ENCODE measurements around the gene BEST4. TPM values are rescaled to one million over a fixed set of nuclear protein-coding genes. Genes with fewer than 3 reads are reported as not detected.
A peak's percentile ranks its signal among the peaks of the same experiment; 100 is the strongest.
"Not testable (repeated sequence)": the region's sequence is repeated elsewhere in the genome, so short reads cannot be mapped to it uniquely, and the experiment has no call there.

The BEST4 gene
- total RNA-seq, 1 donor: not detected

DNA sequence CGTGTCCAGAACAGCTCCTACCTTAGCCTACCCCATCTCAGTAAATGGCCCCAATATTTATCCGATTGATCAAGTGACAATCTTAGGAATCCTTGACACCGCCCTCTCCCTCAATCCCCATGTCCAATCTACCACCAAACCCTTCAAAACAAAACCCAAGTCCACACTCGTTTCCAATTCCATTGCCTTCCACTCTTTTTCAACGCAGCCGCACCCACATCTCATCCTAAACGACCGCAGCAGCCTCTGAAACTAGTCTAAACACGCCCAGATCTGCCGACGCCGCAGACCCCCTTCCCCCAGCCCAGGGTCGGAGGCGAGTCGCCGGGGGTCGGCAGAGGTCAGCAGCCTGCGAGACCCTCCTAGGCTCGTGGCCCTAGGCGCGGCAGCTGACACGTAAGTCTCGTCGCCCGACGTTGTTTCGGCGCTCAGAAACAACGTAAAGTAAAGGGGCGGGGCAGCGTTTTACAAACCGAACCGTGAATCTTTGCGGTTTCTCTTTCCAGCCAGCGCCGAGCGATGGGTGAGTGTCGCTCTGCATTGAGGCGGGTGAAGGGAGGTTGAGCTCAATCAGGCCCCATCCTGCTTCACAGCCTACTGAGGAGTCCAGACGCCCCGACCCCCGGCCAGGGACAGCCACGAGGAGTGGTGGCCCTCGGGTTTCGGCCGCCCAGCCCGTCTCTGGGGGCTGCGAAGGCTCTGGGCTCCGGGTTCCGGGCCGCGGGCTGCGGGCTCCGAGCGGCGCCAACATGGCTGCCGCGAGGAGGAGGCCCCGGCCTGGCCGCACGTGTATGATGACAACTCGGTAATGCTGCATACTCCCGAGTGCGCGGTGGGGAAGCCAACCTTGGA is 12.7 kb downstream of the BEST4 start, which contains the start of gene RPS8:
RPS8 (plus strand) TSS at position 463 of the 852 bp plus-strand sequence; CDS start at position 520, 57 bp downstream.
- DNase-seq (ENCODE audit: low read depth): peak; percentile 95
- TF ChIP-seq, protein P1, sequence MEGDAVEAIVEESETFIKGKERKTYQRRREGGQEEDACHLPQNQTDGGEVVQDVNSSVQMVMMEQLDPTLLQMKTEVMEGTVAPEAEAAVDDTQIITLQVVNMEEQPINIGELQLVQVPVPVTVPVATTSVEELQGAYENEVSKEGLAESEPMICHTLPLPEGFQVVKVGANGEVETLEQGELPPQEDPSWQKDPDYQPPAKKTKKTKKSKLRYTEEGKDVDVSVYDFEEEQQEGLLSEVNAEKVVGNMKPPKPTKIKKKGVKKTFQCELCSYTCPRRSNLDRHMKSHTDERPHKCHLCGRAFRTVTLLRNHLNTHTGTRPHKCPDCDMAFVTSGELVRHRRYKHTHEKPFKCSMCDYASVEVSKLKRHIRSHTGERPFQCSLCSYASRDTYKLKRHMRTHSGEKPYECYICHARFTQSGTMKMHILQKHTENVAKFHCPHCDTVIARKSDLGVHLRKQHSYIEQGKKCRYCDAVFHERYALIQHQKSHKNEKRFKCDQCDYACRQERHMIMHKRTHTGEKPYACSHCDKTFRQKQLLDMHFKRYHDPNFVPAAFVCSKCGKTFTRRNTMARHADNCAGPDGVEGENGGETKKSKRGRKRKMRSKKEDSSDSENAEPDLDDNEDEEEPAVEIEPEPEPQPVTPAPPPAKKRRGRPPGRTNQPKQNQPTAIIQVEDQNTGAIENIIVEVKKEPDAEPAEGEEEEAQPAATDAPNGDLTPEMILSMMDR (IDR thresholded peaks at IDR 0.05; ENCODE audit: insufficient read depth, low read depth, low read length): no peak
- peak within 1 kb of the TSS; percentile 95 for H3K4me3 ChIP-seq (ENCODE audit: low read depth, low read length)

DNA sequence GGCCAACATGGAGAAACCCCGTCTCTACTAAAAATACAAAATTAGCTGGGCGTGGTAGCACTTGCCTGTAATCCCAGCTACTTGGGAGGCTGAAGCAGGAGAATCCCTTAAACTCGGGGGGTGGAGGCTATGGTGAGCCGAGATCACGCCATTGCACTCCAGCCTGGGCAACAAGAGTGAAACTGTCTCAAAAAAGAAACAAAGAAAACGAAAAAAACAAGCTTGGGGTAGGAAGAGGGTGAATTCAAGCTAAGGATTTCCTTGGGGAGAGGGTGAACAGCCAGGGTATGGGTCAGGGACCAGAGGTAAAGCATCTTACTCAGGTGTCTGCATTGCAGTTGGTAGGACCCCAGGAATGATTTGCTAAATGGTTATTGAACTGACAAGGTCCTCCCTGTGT is 21.5 kb downstream of the BEST4 start:
- H3K4me3 ChIP-seq (ENCODE audit: low read depth, low read length); DNase-seq (ENCODE audit: low read depth): not testable (repeated sequence)

DNA sequence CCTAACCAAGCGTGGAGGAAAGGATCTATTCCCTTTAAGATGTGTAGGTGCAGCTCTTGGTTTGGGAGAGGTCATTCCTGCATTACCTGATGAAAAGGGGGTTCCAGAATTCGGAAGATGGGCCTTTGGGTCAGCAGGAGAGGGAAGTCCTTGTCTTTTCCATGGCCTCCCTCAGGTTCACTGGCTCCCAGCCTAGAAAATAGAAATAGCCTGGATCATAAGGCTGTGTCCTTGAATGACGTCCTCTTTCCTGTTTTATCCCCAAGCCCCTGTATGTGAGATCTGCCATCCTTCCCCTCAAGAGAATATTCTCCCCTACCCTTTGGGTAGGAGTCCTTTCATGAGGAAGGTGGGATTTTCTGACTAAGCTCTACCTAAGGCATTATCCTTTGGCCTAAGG is 27.1 kb downstream of the BEST4 start:
- DNase-seq (ENCODE audit: low read depth): no peak
- TF ChIP-seq, protein P1 (IDR thresholded peaks at IDR 0.05; ENCODE audit: insufficient read depth, low read depth, low read length): no peak
- no peak overlapping the region for H3K4me3 ChIP-seq (ENCODE audit: low read depth, low read length)

DNA sequence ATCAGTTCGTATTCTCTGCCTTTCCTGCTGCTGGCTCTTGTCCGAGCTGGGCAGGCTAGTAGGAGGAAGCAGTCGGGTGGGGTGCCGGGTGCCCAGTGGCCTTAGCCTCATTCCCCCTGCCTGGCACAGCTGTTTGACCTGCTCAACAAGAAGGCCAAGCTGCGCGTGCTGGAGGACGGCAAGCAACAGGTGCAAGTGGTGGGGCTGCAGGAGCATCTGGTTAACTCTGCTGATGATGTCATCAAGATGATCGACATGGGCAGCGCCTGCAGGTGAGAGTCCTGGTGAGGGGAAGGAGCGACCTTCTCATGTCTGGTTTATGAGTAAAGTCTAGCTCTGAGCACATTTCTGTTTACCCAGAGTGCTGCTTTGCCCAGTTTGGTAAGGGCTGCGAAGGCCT is 28.9 kb downstream of the BEST4 start:
- no peak overlapping the region for H3K4me3 ChIP-seq (ENCODE audit: low read depth, low read length)
- no peak for DNase-seq (ENCODE audit: low read depth)
- TF ChIP-seq, protein P1 (IDR thresholded peaks at IDR 0.05; ENCODE audit: insufficient read depth, low read depth, low read length): no peak

DNA sequence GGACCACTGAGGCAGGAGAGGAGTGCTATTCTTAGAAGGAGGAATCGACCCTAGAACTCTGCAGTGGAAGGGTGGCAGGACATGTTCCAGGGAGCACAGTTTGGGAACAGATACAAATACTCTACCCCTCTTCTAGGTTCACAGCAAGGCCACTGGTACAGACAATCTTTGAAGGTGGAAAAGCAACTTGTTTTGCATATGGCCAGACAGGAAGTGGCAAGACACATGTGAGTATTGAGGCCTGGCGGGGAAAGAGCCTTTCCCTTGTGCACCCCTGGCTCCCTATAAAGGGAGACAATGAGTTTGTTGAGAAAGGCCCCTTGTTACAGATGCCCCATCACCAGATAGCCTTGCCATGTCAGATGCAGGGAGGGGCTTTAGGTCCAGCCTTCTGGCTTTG is 30.6 kb downstream of the BEST4 start:
- no peak for DNase-seq (ENCODE audit: low read depth)
- no peak overlapping the region for H3K4me3 ChIP-seq (ENCODE audit: low read depth, low read length)
- TF ChIP-seq, protein P1 (IDR thresholded peaks at IDR 0.05; ENCODE audit: insufficient read depth, low read depth, low read length): no peak

DNA sequence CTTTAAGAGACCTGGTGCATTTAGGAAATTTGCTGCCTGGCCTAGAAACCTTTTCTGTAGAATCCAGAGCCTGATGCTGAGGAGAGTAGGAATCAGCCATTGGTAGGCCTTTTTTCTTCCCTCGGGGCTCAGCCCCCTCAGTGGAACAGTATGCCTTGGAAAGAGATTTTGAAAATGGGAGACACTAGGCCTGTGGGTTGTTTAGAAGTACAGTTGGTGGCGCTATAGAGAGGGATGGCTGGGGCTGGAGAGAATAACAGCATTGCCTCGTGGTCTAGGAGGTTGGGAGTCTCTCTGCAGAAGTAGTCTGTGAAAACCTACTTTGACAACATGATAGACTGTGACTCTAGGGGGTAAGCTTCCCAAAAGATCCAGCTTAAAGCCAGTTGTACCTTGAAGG is 40.1 kb downstream of the BEST4 start:
- TF ChIP-seq, protein P1 (IDR thresholded peaks at IDR 0.05; ENCODE audit: insufficient read depth, low read depth, low read length): no peak
- no peak overlapping the region for H3K4me3 ChIP-seq (ENCODE audit: low read depth, low read length)
- DNase-seq (ENCODE audit: low read depth): no peak

DNA sequence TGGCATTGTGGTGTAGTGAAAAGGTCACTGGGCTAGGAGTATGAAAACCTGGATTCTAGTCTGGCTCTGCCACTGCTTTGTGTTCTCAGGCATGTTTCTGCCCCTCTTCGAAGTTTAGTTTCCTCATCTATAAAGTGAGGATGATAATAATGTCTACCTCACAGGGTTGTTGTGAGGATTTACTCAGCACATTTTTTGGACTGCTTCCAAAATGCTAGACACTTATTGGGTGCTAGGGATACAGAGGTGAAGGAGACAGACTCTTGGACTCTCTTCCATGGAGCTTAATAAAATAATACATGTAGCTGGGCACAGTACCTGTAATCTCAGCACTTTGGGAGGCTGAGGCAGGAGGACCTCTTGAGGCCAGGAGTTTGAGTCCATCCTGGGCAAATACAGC is 44.8 kb downstream of the BEST4 start:
- DNase-seq (ENCODE audit: low read depth): no peak
- no peak overlapping the region for H3K4me3 ChIP-seq (ENCODE audit: low read depth, low read length)
- TF ChIP-seq, protein P1 (IDR thresholded peaks at IDR 0.05; ENCODE audit: insufficient read depth, low read depth, low read length): no peak

All from fibroblast of villous mesenchyme (primary cell).